ENCODE results near the gene ZNF880.
A peak's percentile ranks its signal among the peaks of the same experiment; 100 is the strongest.
"Not testable (repeated sequence)": the region's sequence is repeated elsewhere in the genome, so short reads cannot be mapped to it uniquely, and the experiment has no call there.

Gene ZNF880

DNA sequence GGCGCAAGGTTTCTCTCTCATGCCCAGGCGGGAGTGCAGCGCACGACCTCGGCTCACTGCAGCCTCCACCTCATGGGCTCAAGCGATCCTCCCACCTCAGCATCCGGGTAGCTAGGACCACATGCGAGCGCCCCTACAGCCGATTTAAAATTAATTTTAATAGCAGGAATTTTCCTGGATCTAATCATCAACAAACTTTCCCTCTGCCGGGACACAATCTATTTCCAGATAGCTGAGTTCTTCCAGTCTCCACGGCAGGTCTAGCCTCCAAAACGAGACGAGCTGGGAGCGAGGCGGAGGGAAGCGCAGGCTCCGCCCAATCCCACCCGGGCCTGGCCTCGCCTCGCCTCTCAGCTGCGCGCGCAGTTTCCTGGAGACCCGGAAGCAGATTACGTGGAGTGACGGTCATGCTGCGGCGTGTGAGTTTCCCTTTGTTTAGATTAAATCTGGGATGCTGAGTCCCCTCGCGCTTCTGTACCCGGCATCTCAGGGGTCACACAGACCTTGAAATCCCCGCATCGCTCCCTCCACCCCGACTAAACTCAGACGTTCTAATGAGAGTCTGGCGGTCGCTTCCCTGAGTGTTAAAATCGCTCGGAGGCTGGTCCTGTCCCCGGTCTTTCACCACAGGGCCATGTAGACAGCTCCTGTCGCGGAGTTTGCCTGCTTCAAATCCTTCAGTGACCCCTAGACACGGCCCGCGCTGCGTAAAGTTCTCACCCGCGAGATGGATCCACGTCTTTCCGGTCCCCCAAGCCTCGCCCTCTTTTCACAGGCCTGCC, at the start of gene ZNF880:
Gene ZNF880 (plus strand): TSS at position 365 of the 782 bp plus-strand sequence. CDS start 43 bp downstream, at position 408.
- DNase-seq = peak; percentile 90

DNA sequence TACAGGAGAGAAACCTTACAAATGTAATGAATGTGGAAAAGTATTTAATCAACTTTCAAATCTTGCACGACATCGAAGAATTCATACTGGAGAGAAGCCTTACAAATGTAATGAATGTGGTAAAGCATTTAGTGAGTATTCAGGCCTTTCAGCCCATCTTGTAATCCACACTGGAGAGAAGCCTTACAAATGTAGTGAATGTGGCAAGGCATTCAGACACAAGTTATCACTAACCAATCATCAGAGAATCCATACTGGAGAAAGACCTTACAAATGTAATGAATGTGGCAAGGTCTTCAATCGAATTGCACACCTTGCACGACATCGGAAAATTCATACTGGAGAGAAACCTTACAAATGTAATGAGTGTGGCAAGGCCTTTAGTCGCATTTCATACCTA, 47.3 kb upstream of the ZNF880 start:
- DNase-seq = no peak

DNA sequence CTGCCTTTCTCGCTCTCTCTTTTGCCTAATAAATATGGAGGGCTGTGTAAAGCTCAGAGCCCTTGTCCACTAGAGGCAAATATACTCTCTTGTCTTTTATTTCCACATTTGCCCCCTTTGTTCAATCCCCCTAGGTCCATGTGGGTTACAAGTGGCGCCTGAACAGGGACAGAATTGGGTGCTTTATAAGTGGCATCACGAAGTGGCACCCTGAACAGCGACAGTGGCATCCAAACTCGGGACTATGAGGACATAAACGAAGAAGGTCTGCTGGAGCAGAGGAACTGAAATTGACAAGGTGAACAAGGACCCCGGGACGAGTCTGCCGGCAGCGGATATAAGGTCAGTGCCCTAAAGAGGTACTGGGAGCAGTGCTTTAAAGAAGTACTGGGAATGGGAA, 38.0 kb upstream of the ZNF880 start:
- no peak for DNase-seq

DNA sequence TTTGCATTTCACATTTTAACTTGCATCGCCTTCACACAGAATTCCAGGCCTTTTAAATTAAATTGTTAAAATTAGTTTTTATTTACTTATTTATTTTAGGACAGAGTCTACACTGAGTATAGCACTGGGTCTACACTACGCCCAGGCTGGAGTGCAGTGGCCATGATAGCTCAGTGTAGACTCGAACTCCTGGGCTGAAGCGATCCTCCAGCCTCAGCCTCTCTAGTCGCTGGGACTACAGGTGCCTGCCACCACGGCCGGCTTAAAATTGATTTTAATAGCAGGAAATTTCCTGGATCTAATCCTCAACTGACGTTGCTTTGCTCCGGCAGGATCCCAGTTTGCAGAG, 34.0 kb upstream of the ZNF880 start:
- DNase-seq = no peak

DNA sequence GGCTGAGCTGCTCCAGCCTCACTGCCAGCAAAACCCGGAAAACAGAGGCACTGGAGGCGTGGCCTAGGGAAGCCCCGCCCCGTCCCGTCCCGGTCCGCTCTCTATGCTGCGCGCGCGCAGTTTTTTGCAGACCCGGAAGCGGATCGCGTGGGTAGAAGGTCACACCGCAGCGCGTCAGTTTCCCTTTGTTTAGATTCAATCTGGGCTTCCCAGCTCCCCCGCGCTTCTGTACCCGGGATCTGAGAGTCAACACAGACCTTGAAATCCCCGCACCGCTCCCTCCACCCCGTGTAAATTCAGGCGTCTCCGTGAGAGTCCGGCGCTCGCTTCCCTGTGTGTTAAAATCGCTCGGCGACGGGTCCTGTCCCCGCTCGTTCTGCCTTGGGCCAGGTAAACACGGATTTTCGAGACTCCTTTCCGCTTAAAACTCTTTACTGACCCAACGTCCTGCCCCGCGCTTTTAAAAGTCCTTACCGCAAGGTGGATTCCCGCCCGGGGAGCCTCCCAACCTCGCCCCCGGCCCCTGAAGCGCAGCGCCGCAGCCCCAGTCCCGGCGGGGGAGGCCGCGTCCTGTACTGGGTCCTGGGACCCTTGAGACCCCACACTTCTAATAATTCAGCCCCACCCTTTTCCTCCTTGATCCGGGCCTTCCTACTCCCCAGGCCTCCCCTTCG, 33.5 kb upstream of the ZNF880 start, which contains the start of gene ZNF610:
Gene ZNF610 (plus strand): TSS at position 127 of the 674 bp plus-strand sequence. CDS start 12,930 bp downstream, outside the sequence.
- DNase-seq = peak; percentile 92

DNA sequence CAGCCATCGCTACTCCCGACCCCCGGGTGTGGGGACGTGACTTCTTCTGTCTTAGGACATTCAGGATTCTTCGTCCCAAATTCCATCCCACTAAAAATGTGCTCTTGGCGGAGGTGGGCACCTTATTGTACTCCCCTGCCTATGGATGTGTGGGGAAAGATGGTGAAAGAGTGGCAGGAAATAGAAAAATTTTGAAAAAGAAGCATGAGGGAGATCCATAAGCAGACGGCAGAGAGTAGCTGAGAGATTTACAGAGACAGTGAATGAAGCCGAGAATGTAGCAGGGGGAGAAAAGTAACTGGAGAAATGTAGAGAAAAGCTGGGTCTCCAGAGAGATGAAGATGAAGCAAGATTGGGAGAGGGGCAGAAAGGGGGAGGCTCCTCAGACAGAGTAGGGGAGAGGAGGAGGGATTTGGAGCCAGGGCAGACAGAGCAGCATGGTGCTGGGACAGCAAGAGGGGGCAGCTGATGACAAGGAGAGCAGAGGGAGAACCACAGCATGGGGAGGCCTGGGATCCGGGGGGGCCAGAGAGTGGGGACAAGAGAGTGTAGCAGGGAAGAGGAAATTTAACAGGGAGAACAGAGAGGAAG, 32.8 kb upstream of the ZNF880 start:
- DNase-seq = peak; percentile 5

DNA sequence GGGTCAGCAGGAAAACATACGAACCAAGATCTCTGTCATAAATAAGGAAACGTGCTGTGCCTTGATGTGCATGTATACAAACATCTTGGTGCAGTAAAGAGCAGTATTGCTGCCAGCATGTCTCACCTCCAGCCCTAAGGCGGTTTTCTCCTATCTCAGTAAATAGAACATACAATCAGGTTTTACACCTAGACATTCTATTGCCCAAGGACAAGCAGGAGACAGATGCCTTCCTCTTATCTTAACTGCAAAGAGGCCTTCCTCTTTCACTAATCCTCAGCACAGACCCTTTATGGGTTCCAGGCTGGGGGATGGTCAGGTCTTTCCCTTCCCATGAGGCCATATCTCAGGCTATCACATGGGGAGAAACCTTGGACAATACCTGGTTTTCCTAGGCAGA, 30.7 kb upstream of the ZNF880 start:
- DNase-seq = not testable (repeated sequence)

DNA sequence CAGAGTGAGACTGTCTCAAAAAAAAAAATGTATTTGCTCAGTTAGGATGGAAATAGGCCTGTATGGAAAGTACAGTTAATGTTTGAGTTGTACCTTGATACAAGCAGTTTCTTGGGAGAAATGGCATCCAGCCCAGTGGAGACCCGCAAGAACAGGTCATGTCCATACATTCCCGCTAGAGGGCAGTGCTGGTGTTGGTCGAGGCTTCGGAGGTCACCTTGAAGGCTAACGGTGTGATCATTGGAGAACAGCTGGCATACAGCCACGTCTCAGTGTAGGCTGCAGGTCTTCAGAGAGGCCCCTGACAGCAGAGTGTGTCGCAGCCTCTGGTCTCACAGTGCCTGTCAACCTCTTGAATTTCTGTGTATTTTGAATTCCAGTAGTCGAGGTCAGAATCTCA, 26.2 kb upstream of the ZNF880 start:
- peak; percentile 85 for DNase-seq

DNA sequence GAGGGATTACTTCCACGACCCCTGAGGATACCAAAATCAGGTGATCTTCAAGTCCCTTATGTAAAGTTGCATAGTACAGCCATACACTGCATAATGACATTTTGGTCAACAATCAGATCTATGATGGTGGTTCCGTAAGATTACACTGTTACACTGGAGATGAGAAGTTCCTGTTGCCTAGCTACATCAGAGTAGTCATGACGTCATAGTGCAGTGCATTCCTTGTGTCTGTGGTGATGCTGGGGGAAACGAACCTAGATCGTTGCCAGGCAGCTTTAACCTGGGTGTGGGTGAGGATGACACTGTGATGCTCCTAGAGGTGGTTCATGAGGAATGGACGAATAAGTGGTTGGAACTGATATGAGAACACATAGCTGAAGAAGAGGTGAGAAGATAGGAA, 24.6 kb upstream of the ZNF880 start:
- DNase-seq = no peak

DNA sequence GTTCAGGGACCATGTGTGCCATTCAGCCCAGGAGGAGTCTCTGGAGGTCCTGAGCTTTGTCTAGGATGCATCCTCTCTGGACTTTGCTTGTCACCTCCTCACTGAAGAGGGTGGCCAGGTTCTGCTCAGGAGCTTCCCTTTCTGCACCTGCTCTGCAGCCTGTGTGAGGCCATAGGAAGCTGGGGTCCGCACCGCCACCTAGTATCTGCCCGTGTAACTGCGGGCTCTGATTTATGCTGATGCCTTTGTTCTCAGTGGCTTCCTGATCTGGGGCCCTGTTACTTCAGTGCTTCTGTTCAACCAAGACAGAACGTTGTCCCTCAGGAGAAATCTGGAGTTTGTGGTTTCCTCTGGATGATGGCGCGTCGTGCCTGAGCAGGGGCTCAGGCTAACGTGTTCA, 18.2 kb upstream of the ZNF880 start:
- peak; percentile 41 for DNase-seq

DNA sequence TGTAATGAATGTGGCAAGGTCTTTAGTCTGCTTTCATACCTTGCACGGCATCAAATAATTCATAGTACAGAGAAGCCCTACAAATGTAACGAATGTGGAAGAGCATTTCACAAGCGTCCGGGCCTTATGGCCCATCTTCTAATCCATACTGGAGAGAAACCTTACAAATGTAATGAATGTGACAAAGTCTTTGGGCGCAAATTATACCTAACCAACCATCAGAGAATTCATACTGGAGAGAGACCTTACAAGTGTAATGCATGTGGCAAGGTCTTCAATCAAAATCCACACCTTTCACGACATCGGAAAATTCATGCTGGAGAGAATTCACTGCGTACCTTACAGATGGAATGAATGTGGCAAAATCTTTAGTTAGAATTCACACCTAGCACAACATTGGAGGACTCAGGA, 3.3 kb upstream of the ZNF880 start:
- DNase-seq = no peak

DNA sequence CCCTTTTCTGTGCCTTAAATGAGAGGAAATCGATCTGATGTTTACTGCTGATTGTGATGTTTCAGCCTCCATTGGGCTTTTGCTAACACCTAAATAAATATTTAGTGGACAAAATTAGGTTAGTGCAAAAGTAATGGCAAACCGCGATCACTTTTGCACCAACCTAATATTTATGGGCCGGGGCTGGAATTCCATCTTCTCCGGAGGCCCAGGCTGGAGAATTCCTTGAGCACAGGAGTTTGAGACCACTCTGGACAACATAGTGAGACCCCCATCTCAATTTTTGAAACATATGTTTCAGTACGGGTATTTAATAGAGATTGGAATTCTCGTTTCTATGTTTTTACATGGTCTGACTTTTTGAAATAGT, 603 bp downstream of the ZNF880 start:
- no peak for DNase-seq

DNA sequence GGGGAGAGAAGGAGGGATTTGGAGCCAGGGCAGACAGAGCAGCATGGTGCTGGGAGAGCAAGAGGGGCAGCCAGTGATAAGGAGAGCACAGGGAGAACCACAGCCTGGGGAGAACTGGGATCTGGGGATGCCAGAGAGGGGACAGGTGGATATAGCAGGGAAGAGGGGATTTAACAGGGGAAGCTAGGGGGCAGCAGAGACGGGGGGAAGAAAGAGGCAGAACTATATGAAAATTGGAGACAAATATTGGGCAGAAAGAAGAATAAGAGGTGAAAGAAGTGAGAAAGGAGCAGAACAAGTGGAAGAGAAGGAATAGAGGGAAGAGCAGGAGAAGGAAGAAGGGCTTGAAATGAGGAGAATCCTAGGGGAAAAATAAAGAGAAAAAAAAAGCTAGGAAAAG, 21.4 kb downstream of the ZNF880 start:
- no peak for DNase-seq

DNA sequence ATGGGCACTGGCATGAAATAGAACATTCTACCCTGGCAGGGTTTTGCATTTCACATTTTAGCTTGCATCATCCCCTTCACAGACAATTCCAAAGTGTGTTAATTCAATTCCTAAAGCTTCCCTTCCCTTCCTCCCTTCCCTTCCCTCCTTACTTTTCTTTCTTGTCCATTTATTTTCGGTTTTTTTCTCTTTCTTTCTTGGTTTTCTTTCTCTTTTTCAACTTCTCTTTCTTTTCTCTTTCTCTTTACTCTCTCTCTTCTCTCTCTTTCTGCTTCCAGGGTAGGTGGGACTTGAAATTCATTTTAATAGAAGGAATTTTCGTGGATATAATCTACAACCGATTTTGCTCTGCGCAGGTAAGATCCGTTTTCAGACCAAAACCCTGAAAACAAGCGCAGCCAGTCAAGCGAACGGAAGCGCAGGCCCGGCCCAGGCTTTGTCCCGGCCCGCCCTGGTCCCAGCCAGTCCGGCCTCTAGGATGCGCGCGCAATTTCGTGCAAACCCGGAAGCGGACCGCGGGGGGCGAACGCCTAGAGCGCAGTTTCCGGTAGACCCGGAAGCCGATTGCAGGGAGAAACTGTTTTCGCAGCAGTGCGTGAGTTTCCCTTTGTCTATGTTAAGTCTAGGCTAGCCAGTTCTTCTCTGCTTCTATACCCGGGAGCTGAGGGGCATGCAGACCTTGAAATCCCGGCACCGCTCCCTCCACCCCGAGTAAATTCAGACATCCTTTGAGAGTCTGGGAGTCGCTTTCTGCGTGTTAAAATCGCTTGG, 27.8 kb downstream of the ZNF880 start, which contains the start of gene ZNF528:
Gene ZNF528 (plus strand): TSS at position 540 of the 771 bp plus-strand sequence. CDS start 4,165 bp downstream, outside the sequence.
- peak; percentile 97 for DNase-seq

DNA sequence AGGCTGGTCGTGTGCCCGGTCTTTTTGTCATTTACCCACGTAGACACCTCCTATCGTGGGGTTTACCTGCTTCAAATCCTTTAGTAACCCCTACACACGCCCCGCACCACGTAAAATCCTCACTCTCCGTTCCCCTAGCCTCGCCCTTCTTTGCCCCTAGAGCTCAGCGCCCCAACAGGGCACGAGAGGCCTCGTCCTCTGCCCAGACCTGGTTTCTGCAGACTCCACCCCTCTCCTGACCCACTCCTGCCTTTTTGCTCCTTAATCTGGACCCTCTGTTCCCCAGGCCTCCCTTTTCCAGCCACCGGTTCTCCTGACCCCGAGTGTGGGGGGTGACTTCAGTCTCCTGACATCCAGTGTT, 28.3 kb downstream of the ZNF880 start:
- peak; percentile 52 for DNase-seq

DNA sequence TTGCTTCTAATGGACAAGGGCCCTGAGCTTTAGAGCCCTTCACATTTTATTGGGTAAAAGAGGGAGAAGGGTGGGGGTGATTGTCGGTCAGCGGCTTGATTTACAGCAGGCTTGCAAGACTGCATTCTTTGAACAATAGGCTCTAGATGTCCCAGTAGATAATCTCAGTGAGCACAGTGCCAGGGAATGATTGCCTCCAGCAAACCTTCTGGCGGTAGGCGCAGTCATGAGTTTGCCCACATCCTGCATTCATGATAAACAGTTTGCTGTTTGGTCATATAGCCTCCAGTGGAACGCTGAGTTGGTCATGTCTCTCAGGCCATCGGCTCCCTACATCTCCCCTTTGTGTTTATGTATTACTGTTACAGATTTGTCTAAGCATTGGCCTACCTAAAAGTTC, 40.6 kb downstream of the ZNF880 start:
- no peak for DNase-seq

DNA sequence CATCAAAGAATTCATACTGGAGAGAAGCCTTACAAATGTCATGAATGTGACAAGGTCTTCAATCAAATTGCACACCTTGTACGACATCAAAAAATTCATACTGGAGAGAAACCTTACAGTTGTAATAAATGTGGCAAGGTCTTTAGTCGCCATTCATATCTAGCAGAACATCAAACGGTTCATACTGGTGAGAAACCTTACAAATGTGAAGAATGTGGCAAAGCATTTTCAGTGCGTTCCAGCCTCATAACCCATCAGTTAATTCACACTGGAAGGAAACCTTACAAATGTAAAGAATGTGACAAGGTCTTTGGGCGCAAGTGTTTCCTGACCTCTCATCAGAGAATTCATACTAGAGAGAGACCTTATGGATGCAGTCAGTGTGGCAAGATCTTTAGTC, 46.0 kb downstream of the ZNF880 start:
- DNase-seq = no peak

DNA sequence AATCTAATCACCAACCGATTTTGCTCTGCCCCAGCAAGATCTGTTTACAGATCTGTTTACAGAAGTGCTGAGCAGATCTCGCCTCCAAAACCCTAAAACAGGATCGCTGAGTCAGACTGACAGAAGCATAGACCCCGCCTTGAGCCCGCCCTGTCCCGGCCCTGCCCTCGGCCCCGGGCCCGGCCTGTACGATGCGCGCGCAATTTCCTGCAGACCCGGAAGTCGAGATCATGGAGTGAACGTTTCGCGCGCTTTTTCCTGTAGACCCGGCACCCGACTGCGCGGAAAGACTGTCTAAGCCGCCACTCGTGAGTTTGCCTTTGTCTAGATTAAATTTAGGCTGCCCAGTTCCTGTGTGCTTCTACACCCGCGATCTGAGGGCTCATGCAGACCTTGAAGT, 59.2 kb downstream of the ZNF880 start, which contains the start of gene ZNF534:
Gene ZNF534 (plus strand): TSS at position 212 of the 400 bp plus-strand sequence. CDS start 2,327 bp downstream, outside the sequence.
- no peak for DNase-seq

Measured in NCI-H146 (cell line).